ENCODE measurements around the gene GOLGA1. TPM values are rescaled to one million over a fixed set of nuclear protein-coding genes. Genes with fewer than 3 reads are reported as not detected.
A peak's percentile ranks its signal among the peaks of the same experiment; 100 is the strongest.

GOLGA1 gene
- total and polyA plus RNA-seq, 2 of the 13 experiments (the other 11 are each of a cell fraction or from before 2014, with no cell fraction given) = 12.7 to 15.9 TPM

GRCh38 chr9:124861342-124862229 is 79.3 kb downstream of the GOLGA1 start, which contains the start of the genes ARPC5L and RPL35:
ARPC5L (plus strand) TSS chr9:124862130; CDS start chr9:124869291, 7,161 bp downstream.
RPL35 (minus strand) TSS chr9:124861957; CDS start chr9:124861912, 45 bp downstream.
- H3K4me3 ChIP-seq (replicated peaks in 1 of 3; ENCODE audit: insufficient read depth in 1 of 3, low read depth in 2 of 3, low read length in 3 of 3) = peak within 1 kb of the TSS; percentile 89 to 97 (median 91)
- H3K9ac ChIP-seq (ENCODE audit: insufficient read depth, low read depth, low read length) = peak within 1 kb of the TSS; percentile 96
- ChIA-PET POLR2A (interaction anchor here (0.6 to 4.1 kb wide), 22 partner anchors 9 to 380 kb away, joined by 3 to 26 read pairs (median 4); partner anchors contain the start of genes GOLGA1, HSPA5, NR6A1 and WDR38), CTCF (ENCODE audit: low intra/inter-chr PET ratio, low total read pairs) (no interaction called here)
- H3K79me2 ChIP-seq (ENCODE audit: insufficient read depth, low read length) = peaks cover 29% of the 10 kb centered on the region
- no peaks in the 10 kb centered on the region; a peak in 1 of 5 replicates for H3K27me3 ChIP-seq (ENCODE audit: control insufficient read depth in 1 of 2, insufficient read depth in 2 of 2, low read length in 2 of 2)
- intact Hi-C loops (cut with micrococcal nuclease; ENCODE audit: unreplicated experiment) (loop anchor here (10.0 kb wide), 1 partner anchor 283 kb away; the partner anchor contains the start of gene SCAI), in situ Hi-C loops (cut with HindIII; ENCODE audit: extremely low pct_ligation_motif_present, low pct_unique_long_range_greater_than_20kb) (no loop called here)
- H4K20me1 ChIP-seq (ENCODE audit: insufficient read depth, low read length) = peaks cover 43% of the 10 kb centered on the region
- FAIRE-seq (peak; percentile 36), ATAC-seq (peak; percentile 90), DNase-seq (ENCODE audit: low spot score) (peak; percentile 78)
- peak within 1 kb of the TSS; percentile 70 for H2AFZ ChIP-seq (ENCODE audit: low read length)
- peak within 1 kb of the TSS; percentile 98 for H3K4me2 ChIP-seq (ENCODE audit: low read depth, low read length)
- peak within 1 kb of the TSS; percentile 95 for H3K27ac ChIP-seq (ENCODE audit: extremely low read length, insufficient read depth, low read length)
- 0% methylated on average over 14 of the region's 92 CpGs for WGBS (ENCODE audit: low lambda C conversion rate)
- no peaks in the 10 kb centered on the region for H3K9me3 ChIP-seq (ENCODE audit: low read length)
- H3K36me3 ChIP-seq (replicated peaks in 1 of 2; ENCODE audit: control insufficient read depth in 1 of 2, insufficient read depth in 2 of 2, low read length in 2 of 2) = peaks cover 17 to 37% of the 10 kb centered on the region in 2 experiments
- H3K4me1 ChIP-seq (ENCODE audit: insufficient read depth, low read length) = peaks cover 44% of the 10 kb centered on the region
- BruUV-seq (replicated peaks) = TSS peak; percentile 63
- TF ChIP-seq STAG1 (CRISPR knock-in tag; IDR thresholded peaks at IDR 0.05) = 0 out of 2 replicates have a peak, but pooled peaks have one; percentile 4
- TF ChIP-seq ZNF234 (CRISPR knock-in tag; conservative IDR thresholded peaks at IDR 0.05) = no peak
- no peak for TF ChIP-seq SOX6 (IDR thresholded peaks at IDR 0.05)
- peak; percentile 66 for TF ChIP-seq SOX6 (CRISPR knock-in tag; IDR thresholded peaks at IDR 0.05)
- no peak for TF ChIP-seq NFE2L1 (CRISPR knock-in tag; IDR thresholded peaks at IDR 0.05; ENCODE audit: borderline replicate concordance)
- TF ChIP-seq ZMYM2 (CRISPR knock-in tag; IDR thresholded peaks at IDR 0.05) = 0 out of 2 replicates have a peak, but pooled peaks have one; percentile 36
- TF ChIP-seq MIER3 (CRISPR knock-in tag; IDR thresholded peaks at IDR 0.05; ENCODE audit: borderline replicate concordance) = 0 out of 2 replicates have a peak, but pooled peaks have one; percentile 10
- TF ChIP-seq ZNF34 (CRISPR knock-in tag; IDR thresholded peaks at IDR 0.05; ENCODE audit: borderline replicate concordance) = no peak
- TF ChIP-seq ZNF639 (CRISPR knock-in tag; conservative IDR thresholded peaks at IDR 0.05) = 0 out of 2 replicates have a peak, but pooled peaks have one; percentile 28
- peak; percentile 53 for TF ChIP-seq MXD4 (CRISPR knock-in tag; IDR thresholded peaks at IDR 0.05)
- no peak for TF ChIP-seq HNRNPH1 (optimal IDR thresholded peaks at IDR 0.05; ENCODE audit: low read depth, low read length)
- TF ChIP-seq, protein P1, sequence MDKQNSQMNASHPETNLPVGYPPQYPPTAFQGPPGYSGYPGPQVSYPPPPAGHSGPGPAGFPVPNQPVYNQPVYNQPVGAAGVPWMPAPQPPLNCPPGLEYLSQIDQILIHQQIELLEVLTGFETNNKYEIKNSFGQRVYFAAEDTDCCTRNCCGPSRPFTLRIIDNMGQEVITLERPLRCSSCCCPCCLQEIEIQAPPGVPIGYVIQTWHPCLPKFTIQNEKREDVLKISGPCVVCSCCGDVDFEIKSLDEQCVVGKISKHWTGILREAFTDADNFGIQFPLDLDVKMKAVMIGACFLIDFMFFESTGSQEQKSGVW (CRISPR knock-in tag; IDR thresholded peaks at IDR 0.05; ENCODE audit: borderline replicate concordance) = no peak
- no peak for TF ChIP-seq ARNT (IDR thresholded peaks at IDR 0.05)
- no peak for TF ChIP-seq NR2F1 (CRISPR knock-in tag; IDR thresholded peaks at IDR 0.05)
- TF ChIP-seq, protein P2, sequence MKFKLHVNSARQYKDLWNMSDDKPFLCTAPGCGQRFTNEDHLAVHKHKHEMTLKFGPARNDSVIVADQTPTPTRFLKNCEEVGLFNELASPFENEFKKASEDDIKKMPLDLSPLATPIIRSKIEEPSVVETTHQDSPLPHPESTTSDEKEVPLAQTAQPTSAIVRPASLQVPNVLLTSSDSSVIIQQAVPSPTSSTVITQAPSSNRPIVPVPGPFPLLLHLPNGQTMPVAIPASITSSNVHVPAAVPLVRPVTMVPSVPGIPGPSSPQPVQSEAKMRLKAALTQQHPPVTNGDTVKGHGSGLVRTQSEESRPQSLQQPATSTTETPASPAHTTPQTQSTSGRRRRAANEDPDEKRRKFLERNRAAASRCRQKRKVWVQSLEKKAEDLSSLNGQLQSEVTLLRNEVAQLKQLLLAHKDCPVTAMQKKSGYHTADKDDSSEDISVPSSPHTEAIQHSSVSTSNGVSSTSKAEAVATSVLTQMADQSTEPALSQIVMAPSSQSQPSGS (CRISPR knock-in tag; IDR thresholded peaks at IDR 0.05) = no peak; the same call in 1 of the 2 replicates
- TF ChIP-seq ZFAT (CRISPR knock-in tag; conservative IDR thresholded peaks at IDR 0.05) = peak; percentile 80; the same call in 1 of the 2 replicates
- no peak for TF ChIP-seq SRF (IDR thresholded peaks at IDR 0.05; ENCODE audit: low read depth, low read length)
- peak; percentile 58; the same call in 1 of the 2 replicates for TF ChIP-seq ZSCAN9 (CRISPR knock-in tag; IDR thresholded peaks at IDR 0.05; ENCODE audit: borderline replicate concordance)
- TF ChIP-seq MED8 (CRISPR knock-in tag; IDR thresholded peaks at IDR 0.05; ENCODE audit: insufficient replicate concordance) = peak; percentile 42
- no peak for TF ChIP-seq SUZ12 (IDR thresholded peaks at IDR 0.05; ENCODE audit: low read depth, low read length)
- peak; percentile 86; the same call in 1 of the 2 replicates for TF ChIP-seq MXD1 (CRISPR knock-in tag; IDR thresholded peaks at IDR 0.05)

All from HepG2 (cell line).